GM12878 (cell line): ENCODE data around the gene OPCML.

Source experiments
- ATF3 ChIP-seq: IDR thresholded peaks from 2 replicates; pipeline ENCODE4 v1.6.1; 2011; ENCODE audit warnings: low read depth, mild to moderate bottlenecking, low read length, moderate library complexity, borderline replicate concordance; ENCODE audit errors: extremely low read depth
- CEBPB ChIP-seq, 2 experiments: fragments of 150-350 bp in 1 of 2; IDR thresholded peaks; 2 replicates each; pipeline ENCODE4 v1.6.1; 2012 to 2014; ENCODE audit warnings: low read depth in 2 of 2, low read length in 2 of 2, borderline replicate concordance in 1 of 2, inconsistent platforms in 1 of 2
- CHD1 ChIP-seq: IDR thresholded peaks from 2 replicates; pipeline ENCODE4 v1.6.1; 2012; ENCODE audit warnings: low read depth, low read length, improper control_type of control experiment
- CTCF ChIP-seq, 3 experiments: IDR thresholded peaks in 2 of 3; conservative IDR thresholded peaks in 1 of 3; 2 replicates each; pipeline ENCODE4 v1.5.1; 2011; ENCODE audit warnings: low read depth in 3 of 3, low read length in 3 of 3, mild to moderate bottlenecking in 3 of 3, control low read depth in 2 of 3, moderate library complexity in 2 of 3, inconsistent platforms in 1 of 3, mixed read lengths in 1 of 3; ENCODE audit not compliant: control insufficient read depth in 2 of 3, insufficient read depth in 1 of 3; ENCODE audit errors: extremely low read depth in 1 of 3
- E2F4 ChIP-seq: IDR thresholded peaks from 2 replicates; pipeline ENCODE4 v1.6.1; 2012; ENCODE audit warnings: low read depth, low read length, improper control_type of control experiment
- EP300 ChIP-seq, 2 experiments: fragments of 150-350 bp in 1 of 2; IDR thresholded peaks; 2 replicates each; pipeline ENCODE4 v1.6.1; 2011 to 2012; ENCODE audit warnings: low read depth in 2 of 2, low read length in 2 of 2, borderline replicate concordance in 1 of 2, improper control_type of control experiment in 1 of 2, inconsistent platforms in 1 of 2; ENCODE audit not compliant: control insufficient read depth in 1 of 2
- EZH2 ChIP-seq: IDR thresholded peaks from 2 replicates; pipeline ENCODE4 v1.6.1; 2012; ENCODE audit warnings: low read depth, mild to moderate bottlenecking, control low read depth, inconsistent platforms, low read length, borderline replicate concordance; ENCODE audit not compliant: control insufficient read depth
- FOS ChIP-seq: IDR thresholded peaks from 3 replicates; pipeline ENCODE4 v1.6.1; 2011; ENCODE audit warnings: borderline replicate concordance; ENCODE audit not compliant: insufficient read length; ENCODE audit errors: extremely low read depth
- POLR2A ChIP-seq: IDR thresholded peaks from 2 replicates; pipeline ENCODE4 v1.6.1; 2011; ENCODE audit warnings: low read depth, mild to moderate bottlenecking, low read length
- POLR2AphosphoS2 ChIP-seq: IDR thresholded peaks from 2 replicates; pipeline ENCODE4 v1.6.1; 2011; ENCODE audit warnings: low read depth, mild to moderate bottlenecking, low read length, improper control_type of control experiment, moderate library complexity
- RCOR1 ChIP-seq: conservative IDR thresholded peaks from 2 replicates; pipeline ENCODE4 v1.6.1; 2012; ENCODE audit warnings: low read depth, low read length, improper control_type of control experiment
- SMAD1 ChIP-seq: fragments of 450-650 bp; IDR thresholded peaks from 2 replicates; pipeline ENCODE4 v1.6.1; 2018; ENCODE audit warnings: mild to moderate bottlenecking, low read depth; ENCODE audit not compliant: partially characterized antibody

GRCh38 chr11:132719684-132720083, 812.6 kb downstream of the OPCML start:
- no peak for TF ChIP-seq CEBPB (IDR thresholded peaks at IDR 0.05; ENCODE audit: borderline replicate concordance in 1 of 2, low read depth in 2 of 2, low read length in 2 of 2)
- no peak for TF ChIP-seq CTCF (IDR thresholded peaks at IDR 0.05 in 2 of 3, conservative IDR thresholded peaks at IDR 0.05 in 1 of 3; ENCODE audit: control insufficient read depth in 2 of 3, extremely low read depth in 1 of 3, insufficient read depth in 1 of 3, low read depth in 3 of 3, low read length in 3 of 3)
- no peak for TF ChIP-seq EZH2
- TF ChIP-seq POLR2A: no peak
- no peak for TF ChIP-seq CHD1
- TF ChIP-seq POLR2AphosphoS2: no peak
- no peak for TF ChIP-seq RCOR1
- TF ChIP-seq FOS: no peak
- no peak for TF ChIP-seq E2F4
- TF ChIP-seq SMAD1: no peak
- TF ChIP-seq ATF3: no peak
- TF ChIP-seq EP300 (IDR thresholded peaks at IDR 0.05; ENCODE audit: borderline replicate concordance in 1 of 2, control insufficient read depth in 1 of 2, low read depth in 2 of 2, low read length in 2 of 2): no peak
